ENCODE measurements around the gene HELZ. TPM values are rescaled to one million over a fixed set of nuclear protein-coding genes. Genes with fewer than 3 reads are reported as not detected.
"Not testable (repeated sequence)": the region's sequence is repeated elsewhere in the genome, so short reads cannot be mapped to it uniquely, and the experiment has no call there.

The HELZ gene, protein sequence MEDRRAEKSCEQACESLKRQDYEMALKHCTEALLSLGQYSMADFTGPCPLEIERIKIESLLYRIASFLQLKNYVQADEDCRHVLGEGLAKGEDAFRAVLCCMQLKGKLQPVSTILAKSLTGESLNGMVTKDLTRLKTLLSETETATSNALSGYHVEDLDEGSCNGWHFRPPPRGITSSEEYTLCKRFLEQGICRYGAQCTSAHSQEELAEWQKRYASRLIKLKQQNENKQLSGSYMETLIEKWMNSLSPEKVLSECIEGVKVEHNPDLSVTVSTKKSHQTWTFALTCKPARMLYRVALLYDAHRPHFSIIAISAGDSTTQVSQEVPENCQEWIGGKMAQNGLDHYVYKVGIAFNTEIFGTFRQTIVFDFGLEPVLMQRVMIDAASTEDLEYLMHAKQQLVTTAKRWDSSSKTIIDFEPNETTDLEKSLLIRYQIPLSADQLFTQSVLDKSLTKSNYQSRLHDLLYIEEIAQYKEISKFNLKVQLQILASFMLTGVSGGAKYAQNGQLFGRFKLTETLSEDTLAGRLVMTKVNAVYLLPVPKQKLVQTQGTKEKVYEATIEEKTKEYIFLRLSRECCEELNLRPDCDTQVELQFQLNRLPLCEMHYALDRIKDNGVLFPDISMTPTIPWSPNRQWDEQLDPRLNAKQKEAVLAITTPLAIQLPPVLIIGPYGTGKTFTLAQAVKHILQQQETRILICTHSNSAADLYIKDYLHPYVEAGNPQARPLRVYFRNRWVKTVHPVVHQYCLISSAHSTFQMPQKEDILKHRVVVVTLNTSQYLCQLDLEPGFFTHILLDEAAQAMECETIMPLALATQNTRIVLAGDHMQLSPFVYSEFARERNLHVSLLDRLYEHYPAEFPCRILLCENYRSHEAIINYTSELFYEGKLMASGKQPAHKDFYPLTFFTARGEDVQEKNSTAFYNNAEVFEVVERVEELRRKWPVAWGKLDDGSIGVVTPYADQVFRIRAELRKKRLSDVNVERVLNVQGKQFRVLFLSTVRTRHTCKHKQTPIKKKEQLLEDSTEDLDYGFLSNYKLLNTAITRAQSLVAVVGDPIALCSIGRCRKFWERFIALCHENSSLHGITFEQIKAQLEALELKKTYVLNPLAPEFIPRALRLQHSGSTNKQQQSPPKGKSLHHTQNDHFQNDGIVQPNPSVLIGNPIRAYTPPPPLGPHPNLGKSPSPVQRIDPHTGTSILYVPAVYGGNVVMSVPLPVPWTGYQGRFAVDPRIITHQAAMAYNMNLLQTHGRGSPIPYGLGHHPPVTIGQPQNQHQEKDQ (N-terminal part only)
- total RNA-seq, result 49.5 TPM

GRCh38 chr17:67245073-67245693 lies at the start of gene HELZ:
TSS of gene HELZ (minus strand) at chr17:67245196. CDS start at chr17:67218804, 26,392 bp downstream.
- peak; percentile 78 for DNase-seq (ENCODE audit: low spot score)

DNA sequence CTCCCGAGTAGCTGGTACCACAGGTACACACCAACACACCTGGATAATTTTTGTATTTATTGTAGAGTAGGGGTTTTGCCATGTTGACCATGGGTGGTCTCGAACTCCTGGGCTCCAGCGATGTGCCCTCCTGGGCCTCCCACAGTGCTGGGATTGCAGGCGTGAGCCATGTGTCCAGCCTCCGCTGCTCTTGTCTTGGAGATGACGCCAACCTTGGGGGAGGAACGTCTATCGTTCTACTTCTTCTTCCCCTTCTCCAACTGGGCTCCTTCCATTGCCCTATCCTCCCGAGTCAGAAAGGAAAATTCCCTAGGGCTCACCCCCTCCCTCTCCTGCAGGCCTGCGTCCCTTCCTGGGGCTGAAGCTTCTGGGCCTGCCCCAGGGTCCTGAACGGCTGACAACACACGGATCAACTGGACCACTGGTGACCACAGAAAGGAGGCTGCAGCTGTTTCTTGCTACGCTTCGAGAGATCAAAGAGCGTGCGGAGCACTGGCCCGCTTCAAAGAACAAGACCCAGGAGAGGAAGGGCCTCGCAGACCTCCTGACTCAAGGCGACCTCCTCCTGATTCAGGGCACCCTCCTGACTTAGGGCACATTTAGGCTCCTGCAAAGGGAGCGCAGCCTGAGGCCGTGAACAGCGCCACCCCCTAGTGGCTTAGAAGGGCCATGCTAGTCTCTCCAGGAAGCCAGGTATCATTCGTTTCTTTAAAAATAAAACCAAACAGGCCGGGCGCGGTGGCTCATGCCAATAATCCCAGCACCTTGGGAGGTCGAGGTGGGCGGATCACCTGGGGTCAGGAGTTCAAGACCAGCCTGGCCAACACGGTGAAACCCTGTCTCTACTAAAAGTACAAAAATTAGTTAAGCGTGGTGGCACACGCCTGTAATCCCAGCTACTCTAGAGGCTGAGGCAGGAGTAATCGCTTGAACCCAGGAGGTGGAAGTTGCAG lies 48.5 kb upstream of the HELZ start:
- peak; percentile 59 for DNase-seq (ENCODE audit: low spot score)

DNA sequence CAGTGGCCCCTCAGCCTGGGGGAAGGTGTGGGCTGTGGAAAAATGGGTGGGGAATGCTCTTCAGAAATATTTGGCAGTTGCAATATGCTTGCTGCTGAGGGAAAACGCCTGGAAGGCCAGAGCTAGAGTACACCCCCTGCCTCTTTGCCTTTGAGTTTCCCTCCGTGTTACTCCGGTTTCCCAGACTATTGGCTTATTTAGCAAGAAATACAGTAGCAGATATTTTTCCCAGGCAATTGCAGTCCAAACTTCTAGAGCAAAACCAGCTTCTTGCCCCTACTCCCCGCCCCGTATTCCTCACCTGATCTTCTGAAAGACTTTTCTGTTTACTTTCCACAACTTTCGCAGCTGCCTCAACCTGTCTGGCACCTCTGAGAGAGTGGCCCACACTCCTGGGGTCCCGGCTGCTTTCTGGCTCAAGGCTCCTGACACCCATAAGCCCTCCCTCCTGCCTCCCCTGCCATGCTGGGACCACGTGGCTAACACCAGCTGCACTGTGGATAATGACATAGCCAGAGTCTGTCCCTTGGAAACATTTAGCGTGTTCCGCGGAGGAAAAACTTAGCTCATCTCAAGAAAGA lies 45.8 kb upstream of the HELZ start:
- no peak for DNase-seq (ENCODE audit: low spot score)

- no peak for DNase-seq (ENCODE audit: low spot score)
Observed at GRCh38 chr17:67290244-67290643, 45.2 kb upstream of the HELZ start.

- peak; percentile 74 for DNase-seq (ENCODE audit: low spot score)
Observed at GRCh38 chr17:67289181-67289876, 44.3 kb upstream of the HELZ start.

- DNase-seq (ENCODE audit: low spot score), result not testable (repeated sequence)
Observed at GRCh38 chr17:67286826-67287225, 41.8 kb upstream of the HELZ start.

DNA sequence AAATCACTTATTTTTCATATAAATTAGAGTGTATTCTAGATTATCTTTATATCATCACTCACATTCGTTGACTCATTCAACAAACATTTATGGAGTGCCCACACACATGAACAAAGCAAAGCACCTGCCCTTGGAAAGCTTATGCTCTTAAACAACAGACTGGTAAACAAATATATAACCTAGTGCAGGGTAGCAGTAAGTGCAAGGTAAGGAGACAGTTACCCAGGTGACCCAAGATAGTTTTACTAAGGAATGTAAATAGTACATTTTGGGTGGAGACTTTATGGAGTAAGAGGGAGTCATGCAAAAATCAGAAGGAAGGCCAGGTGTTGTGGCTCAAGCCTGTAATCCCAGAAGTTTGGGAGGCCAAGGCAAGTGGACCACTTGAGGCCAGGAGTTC lies 40.4 kb upstream of the HELZ start:
- no peak for DNase-seq (ENCODE audit: low spot score)

GRCh38 chr17:67283731-67284516 lies 38.9 kb upstream of the HELZ start:
- no peak for DNase-seq (ENCODE audit: low spot score)

GRCh38 chr17:67281743-67282142 lies 36.7 kb upstream of the HELZ start:
- no peak for DNase-seq (ENCODE audit: low spot score)

DNA sequence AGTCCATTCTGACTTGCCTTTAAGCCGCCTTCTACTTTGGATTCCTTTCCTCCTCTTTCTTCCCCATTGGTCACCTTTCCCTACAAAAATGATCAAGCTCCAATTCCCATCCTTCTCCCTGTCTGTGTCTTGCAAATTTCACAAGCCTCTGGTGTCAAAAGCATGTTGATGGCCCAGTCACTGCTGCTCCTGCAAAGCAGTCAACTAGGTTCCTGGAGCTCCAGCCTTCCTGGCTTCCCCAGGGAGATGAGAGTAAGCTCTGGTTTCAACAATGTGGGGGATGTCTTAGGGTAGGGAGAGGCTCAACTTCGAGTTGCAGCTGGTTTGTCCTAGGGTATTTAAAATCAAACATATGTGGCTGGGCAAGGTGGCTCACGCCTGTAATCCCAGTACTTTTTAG lies 36.1 kb upstream of the HELZ start:
- no peak for DNase-seq (ENCODE audit: low spot score)

DNA sequence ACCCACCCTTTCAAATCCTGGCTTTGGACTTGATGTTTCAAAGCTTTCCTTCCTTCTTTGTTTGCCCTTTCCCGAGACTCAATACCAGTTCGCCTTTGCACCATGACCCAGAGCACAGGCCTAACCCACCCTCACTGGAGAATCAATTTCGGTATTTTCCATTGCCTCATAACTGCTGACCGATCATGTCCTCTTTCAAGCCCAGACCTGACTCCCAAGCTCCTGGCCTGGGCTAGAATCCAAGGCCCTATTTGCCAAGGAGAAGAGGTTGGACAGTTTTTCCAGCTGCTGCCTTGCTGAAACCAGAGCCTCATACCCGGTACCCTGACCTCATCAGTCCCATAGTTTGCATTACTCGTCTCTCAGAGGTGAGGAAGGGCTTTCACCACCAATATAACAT lies 35.3 kb upstream of the HELZ start:
- DNase-seq (ENCODE audit: low spot score), result no peak

GRCh38 chr17:67279115-67279514 lies 34.1 kb upstream of the HELZ start:
- DNase-seq (ENCODE audit: low spot score), result no peak

GRCh38 chr17:67278363-67278762 lies 33.4 kb upstream of the HELZ start:
- no peak for DNase-seq (ENCODE audit: low spot score)

DNA sequence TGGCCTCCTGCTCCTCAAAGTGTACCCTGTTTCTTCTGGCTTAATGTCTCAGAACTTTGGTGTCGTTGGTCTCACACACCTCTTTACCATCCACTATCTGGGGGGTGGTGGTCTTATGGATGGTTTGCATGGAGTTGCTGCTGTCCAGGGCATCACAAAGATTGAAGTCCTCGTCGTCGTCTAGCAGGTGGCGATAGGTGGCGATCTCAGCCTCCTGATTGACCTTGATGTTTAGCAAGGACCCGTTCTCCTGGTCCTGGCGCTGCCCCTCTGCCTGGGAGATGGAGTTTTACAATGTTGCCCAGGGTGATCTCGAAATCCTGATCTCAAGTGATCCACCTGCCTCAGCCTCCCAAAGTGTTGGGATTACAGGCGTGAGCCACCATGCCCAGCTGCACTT lies 31.1 kb upstream of the HELZ start:
- no peak for DNase-seq (ENCODE audit: low spot score)

- DNase-seq (ENCODE audit: low spot score), result no peak
Observed at GRCh38 chr17:67274466-67274865, 29.5 kb upstream of the HELZ start.

DNA sequence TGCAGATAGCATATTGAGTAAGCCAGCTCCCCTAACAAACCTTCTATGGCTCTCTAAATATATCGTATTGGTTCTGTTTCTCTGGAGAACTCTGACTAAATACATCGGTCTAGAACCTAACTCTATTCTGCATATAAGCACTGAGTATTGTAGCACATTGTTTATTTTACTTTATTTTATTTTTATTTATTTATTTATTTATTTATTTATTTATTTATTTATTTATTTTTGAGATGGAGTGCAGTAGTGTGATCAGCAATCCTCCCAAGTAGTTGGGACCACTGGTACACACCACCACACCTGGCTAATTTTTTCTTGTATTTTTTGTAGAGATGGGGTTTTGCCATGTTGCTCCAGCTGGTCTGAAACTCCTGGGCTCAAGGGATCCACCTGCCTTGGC lies 28.9 kb upstream of the HELZ start:
- DNase-seq (ENCODE audit: low spot score), result no peak

- no peak for DNase-seq (ENCODE audit: low spot score)
Observed at GRCh38 chr17:67272312-67273047, 27.5 kb upstream of the HELZ start.

- DNase-seq (ENCODE audit: low spot score), result not testable (repeated sequence)
Observed at GRCh38 chr17:67271187-67271586, 26.2 kb upstream of the HELZ start.
